ENCODE measurements around the gene AFF2.

GRCh38 chrX:149010853-149011224 lies 510.4 kb downstream of the AFF2 start:
- TF ChIP-seq POLR2A (IDR thresholded peaks at IDR 0.05) = no peak
- TF ChIP-seq, protein P1, sequence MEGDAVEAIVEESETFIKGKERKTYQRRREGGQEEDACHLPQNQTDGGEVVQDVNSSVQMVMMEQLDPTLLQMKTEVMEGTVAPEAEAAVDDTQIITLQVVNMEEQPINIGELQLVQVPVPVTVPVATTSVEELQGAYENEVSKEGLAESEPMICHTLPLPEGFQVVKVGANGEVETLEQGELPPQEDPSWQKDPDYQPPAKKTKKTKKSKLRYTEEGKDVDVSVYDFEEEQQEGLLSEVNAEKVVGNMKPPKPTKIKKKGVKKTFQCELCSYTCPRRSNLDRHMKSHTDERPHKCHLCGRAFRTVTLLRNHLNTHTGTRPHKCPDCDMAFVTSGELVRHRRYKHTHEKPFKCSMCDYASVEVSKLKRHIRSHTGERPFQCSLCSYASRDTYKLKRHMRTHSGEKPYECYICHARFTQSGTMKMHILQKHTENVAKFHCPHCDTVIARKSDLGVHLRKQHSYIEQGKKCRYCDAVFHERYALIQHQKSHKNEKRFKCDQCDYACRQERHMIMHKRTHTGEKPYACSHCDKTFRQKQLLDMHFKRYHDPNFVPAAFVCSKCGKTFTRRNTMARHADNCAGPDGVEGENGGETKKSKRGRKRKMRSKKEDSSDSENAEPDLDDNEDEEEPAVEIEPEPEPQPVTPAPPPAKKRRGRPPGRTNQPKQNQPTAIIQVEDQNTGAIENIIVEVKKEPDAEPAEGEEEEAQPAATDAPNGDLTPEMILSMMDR (IDR thresholded peaks at IDR 0.05 in 8 of 11, conservative IDR thresholded peaks at IDR 0.05 in 3 of 11) = no peak
